ENCODE results near the gene LTBP2.

The LTBP2 gene

GRCh38 chr14:74592476-74593201 is 19.4 kb downstream of the LTBP2 start:
- H3K27ac ChIP-seq (ENCODE audit: low read length), result no peak overlapping the region
- no peaks in the 10 kb centered on the region for H3K27me3 ChIP-seq (replicated peaks; ENCODE audit: insufficient read depth, low read length)
- H4K20me1 ChIP-seq (ENCODE audit: insufficient read depth, low read length), result no peaks in the 10 kb centered on the region
- no peaks in the 10 kb centered on the region for H3K79me2 ChIP-seq (ENCODE audit: low read length)
- no peaks in the 10 kb centered on the region for H3K4me1 ChIP-seq (ENCODE audit: low read length)
- TF ChIP-seq EZH2 (optimal IDR thresholded peaks at IDR 0.05; ENCODE audit: low read depth, low read length), result no peak
- no peak for TF ChIP-seq EZH2phosphoT487 (IDR thresholded peaks at IDR 0.05; ENCODE audit: low read length)
- no peak for TF ChIP-seq CTCF (IDR thresholded peaks at IDR 0.05; ENCODE audit: low read length)
- H3K36me3 ChIP-seq (replicated peaks; ENCODE audit: insufficient read depth, low read length), result no peaks in the 10 kb centered on the region
- H2AFZ ChIP-seq (ENCODE audit: low read length), result no peak overlapping the region
- no peaks in the 10 kb centered on the region for H3K9me3 ChIP-seq (replicated peaks; ENCODE audit: insufficient read depth, low read length)
- H3K9ac ChIP-seq (ENCODE audit: low read length), result no peak overlapping the region
- H3K4me3 ChIP-seq (ENCODE audit: low read length), result no peak overlapping the region
- no peaks in the 10 kb centered on the region for H3F3A ChIP-seq (ENCODE audit: insufficient read depth, low read length)
- H3K9me2 ChIP-seq (replicated peaks; ENCODE audit: insufficient read depth, low read length), result no peaks in the 10 kb centered on the region
- DNase-seq, result no peak
- no peak overlapping the region for H3K4me2 ChIP-seq (ENCODE audit: low read depth, low read length)

GRCh38 chr14:74591899-74592298 is 20.1 kb downstream of the LTBP2 start:
- H3K36me3 ChIP-seq (replicated peaks; ENCODE audit: insufficient read depth, low read length), result no peaks in the 10 kb centered on the region
- H3K9me3 ChIP-seq (replicated peaks; ENCODE audit: insufficient read depth, low read length), result no peaks in the 10 kb centered on the region
- no peak overlapping the region for H2AFZ ChIP-seq (ENCODE audit: low read length)
- H3K27ac ChIP-seq (ENCODE audit: low read length), result no peak overlapping the region
- H3K9me2 ChIP-seq (replicated peaks; ENCODE audit: insufficient read depth, low read length), result no peaks in the 10 kb centered on the region
- no peaks in the 10 kb centered on the region for H4K20me1 ChIP-seq (ENCODE audit: insufficient read depth, low read length)
- no peaks in the 10 kb centered on the region for H3K79me2 ChIP-seq (ENCODE audit: low read length)
- no peak overlapping the region for H3K4me3 ChIP-seq (ENCODE audit: low read length)
- H3F3A ChIP-seq (ENCODE audit: insufficient read depth, low read length), result no peaks in the 10 kb centered on the region
- no peaks in the 10 kb centered on the region for H3K4me1 ChIP-seq (ENCODE audit: low read length)
- no peak overlapping the region for H3K4me2 ChIP-seq (ENCODE audit: low read depth, low read length)
- no peaks in the 10 kb centered on the region for H3K27me3 ChIP-seq (replicated peaks; ENCODE audit: insufficient read depth, low read length)
- TF ChIP-seq EZH2phosphoT487 (IDR thresholded peaks at IDR 0.05; ENCODE audit: low read length) (no peak), EZH2 (optimal IDR thresholded peaks at IDR 0.05; ENCODE audit: low read depth, low read length) (no peak), CTCF (IDR thresholded peaks at IDR 0.05; ENCODE audit: low read length) (no peak)
- H3K9ac ChIP-seq (ENCODE audit: low read length), result no peak overlapping the region
- DNase-seq, result no peak

- no peaks in the 10 kb centered on the region for H4K20me1 ChIP-seq (ENCODE audit: insufficient read depth, low read length)
- no peak for DNase-seq
- no peaks in the 10 kb centered on the region for H3K27me3 ChIP-seq (replicated peaks; ENCODE audit: insufficient read depth, low read length)
- no peak overlapping the region for H3K27ac ChIP-seq (ENCODE audit: low read length)
- H3K36me3 ChIP-seq (replicated peaks; ENCODE audit: insufficient read depth, low read length), result no peaks in the 10 kb centered on the region
- no peak for TF ChIP-seq EZH2 (optimal IDR thresholded peaks at IDR 0.05; ENCODE audit: low read depth, low read length)
- TF ChIP-seq CTCF (IDR thresholded peaks at IDR 0.05; ENCODE audit: low read length), result no peak
- TF ChIP-seq EZH2phosphoT487 (IDR thresholded peaks at IDR 0.05; ENCODE audit: low read length), result no peak
- no peak overlapping the region for H3K4me2 ChIP-seq (ENCODE audit: low read depth, low read length)
- no peak overlapping the region for H2AFZ ChIP-seq (ENCODE audit: low read length)
- no peak overlapping the region for H3K4me3 ChIP-seq (ENCODE audit: low read length)
- no peaks in the 10 kb centered on the region for H3K9me3 ChIP-seq (replicated peaks; ENCODE audit: insufficient read depth, low read length)
- H3K9me2 ChIP-seq (replicated peaks; ENCODE audit: insufficient read depth, low read length), result no peaks in the 10 kb centered on the region
- no peak overlapping the region for H3K9ac ChIP-seq (ENCODE audit: low read length)
- no peaks in the 10 kb centered on the region for H3F3A ChIP-seq (ENCODE audit: insufficient read depth, low read length)
- no peaks in the 10 kb centered on the region for H3K79me2 ChIP-seq (ENCODE audit: low read length)
- H3K4me1 ChIP-seq (ENCODE audit: low read length), result no peaks in the 10 kb centered on the region
Measured at GRCh38 chr14:74591394-74591793, 20.6 kb downstream of the LTBP2 start.

Data from MM.1S (cell line).